BE2C (cell line): ENCODE data around the gene ALAD.

Source experiments
- DNase-seq: peaks from one replicate; pipeline ENCODE4 v3.0.0-alpha.2; 2020
- H3K27me3 ChIP-seq: fragments of 250-450 bp; sonication (Bioruptor Pico); 2 replicates; pipeline ENCODE4 v1.5.1; 2020; ENCODE audit warnings: mild to moderate bottlenecking
- H3K36me3 ChIP-seq: fragments of 250-450 bp; sonication (Bioruptor Pico); 2 replicates; pipeline ENCODE4 v1.5.1; 2020; ENCODE audit warnings: mild to moderate bottlenecking
- H3K4me1 ChIP-seq: fragments of 250-450 bp; sonication (Bioruptor Pico); 2 replicates; pipeline ENCODE4 v1.5.1; 2020
- H3K4me3 ChIP-seq: 2 replicates; pipeline ENCODE4 v1.5.1; 2011; ENCODE audit warnings: low read depth, low read length
- H3K9me3 ChIP-seq: fragments of 250-450 bp; sonication (Bioruptor Pico); 2 replicates; pipeline ENCODE4 v1.5.1; 2020
- TF ChIP-seq, protein P1 (sequence below): IDR thresholded peaks from 2 replicates; pipeline ENCODE4 v1.5.1; 2012; ENCODE audit warnings: mild to moderate bottlenecking, low read depth, low read length

The ALAD gene

GRCh38 chr9:113403646-113404045 is 2.6 kb upstream of the ALAD start:
- no peaks in the 10 kb centered on the region for H3K4me1 ChIP-seq
- H3K36me3 ChIP-seq: peaks cover 23% of the 10 kb centered on the region
- H3K4me3 ChIP-seq: no peak overlapping the region
- no peak for DNase-seq
- no peaks in the 10 kb centered on the region for H3K9me3 ChIP-seq
- no peaks in the 10 kb centered on the region for H3K27me3 ChIP-seq
- TF ChIP-seq, protein P1, sequence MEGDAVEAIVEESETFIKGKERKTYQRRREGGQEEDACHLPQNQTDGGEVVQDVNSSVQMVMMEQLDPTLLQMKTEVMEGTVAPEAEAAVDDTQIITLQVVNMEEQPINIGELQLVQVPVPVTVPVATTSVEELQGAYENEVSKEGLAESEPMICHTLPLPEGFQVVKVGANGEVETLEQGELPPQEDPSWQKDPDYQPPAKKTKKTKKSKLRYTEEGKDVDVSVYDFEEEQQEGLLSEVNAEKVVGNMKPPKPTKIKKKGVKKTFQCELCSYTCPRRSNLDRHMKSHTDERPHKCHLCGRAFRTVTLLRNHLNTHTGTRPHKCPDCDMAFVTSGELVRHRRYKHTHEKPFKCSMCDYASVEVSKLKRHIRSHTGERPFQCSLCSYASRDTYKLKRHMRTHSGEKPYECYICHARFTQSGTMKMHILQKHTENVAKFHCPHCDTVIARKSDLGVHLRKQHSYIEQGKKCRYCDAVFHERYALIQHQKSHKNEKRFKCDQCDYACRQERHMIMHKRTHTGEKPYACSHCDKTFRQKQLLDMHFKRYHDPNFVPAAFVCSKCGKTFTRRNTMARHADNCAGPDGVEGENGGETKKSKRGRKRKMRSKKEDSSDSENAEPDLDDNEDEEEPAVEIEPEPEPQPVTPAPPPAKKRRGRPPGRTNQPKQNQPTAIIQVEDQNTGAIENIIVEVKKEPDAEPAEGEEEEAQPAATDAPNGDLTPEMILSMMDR: no peak

DNA sequence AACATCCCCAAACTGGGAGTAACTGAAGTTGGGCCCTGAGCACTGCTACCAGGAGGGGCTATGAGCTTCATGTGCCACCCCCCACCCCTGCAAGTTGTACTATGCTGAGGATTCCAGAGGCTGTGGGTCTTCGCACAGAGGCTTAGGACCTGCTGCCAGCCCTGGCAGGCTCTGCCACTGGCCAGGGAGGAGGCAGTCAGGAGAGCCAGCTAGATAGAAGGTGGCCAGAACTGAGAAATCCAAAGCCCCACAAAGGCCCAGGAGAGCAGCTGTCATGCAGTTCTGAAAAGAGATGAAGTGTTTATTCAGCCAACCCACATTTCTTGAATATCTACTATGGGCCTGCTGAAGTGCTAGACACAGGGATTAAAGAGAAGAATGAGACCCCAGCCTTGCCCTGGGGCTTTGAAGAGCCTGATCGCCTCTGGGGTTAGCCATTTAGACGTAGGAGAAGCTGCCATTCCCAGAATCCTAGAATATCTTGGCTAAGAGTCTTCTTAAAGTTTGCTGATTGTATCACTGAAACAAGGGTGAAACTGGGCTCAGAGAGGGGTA is 1.4 kb downstream of the ALAD start:
- H3K27me3 ChIP-seq: no peaks in the 10 kb centered on the region
- no peaks in the 10 kb centered on the region for H3K4me1 ChIP-seq
- TF ChIP-seq, protein P1: no peak
- DNase-seq: no peak
- no peaks in the 10 kb centered on the region for H3K36me3 ChIP-seq
- H3K4me3 ChIP-seq: no peak overlapping the region
- no peaks in the 10 kb centered on the region for H3K9me3 ChIP-seq

DNA sequence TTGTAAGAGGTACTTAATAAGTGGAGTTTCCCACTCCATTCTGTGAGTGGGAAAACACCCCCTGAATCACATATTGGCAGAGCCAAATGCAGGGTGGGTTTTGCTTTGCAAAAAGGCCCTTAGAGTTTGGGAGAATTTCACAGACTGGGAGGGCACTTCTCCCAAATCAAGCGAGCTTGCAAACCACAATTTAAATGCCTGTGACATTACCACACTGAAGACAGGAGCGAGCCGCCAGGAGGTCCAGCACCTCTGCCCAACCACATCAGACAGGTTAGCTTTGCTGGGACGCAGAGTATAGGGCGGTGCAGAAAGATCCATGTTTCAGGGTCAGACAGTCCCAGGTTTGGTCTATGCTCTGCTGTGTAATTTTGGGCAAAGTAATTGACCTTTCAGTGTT is 2.3 kb downstream of the ALAD start:
- Histone ChIP-seq H3K4me3 (no peak overlapping the region), H3K9me3 (no peaks in the 10 kb centered on the region), H3K4me1 (no peaks in the 10 kb centered on the region), H3K27me3 (no peaks in the 10 kb centered on the region), H3K36me3 (no peaks in the 10 kb centered on the region)
- no peak for DNase-seq
- TF ChIP-seq, protein P1: no peak

DNA sequence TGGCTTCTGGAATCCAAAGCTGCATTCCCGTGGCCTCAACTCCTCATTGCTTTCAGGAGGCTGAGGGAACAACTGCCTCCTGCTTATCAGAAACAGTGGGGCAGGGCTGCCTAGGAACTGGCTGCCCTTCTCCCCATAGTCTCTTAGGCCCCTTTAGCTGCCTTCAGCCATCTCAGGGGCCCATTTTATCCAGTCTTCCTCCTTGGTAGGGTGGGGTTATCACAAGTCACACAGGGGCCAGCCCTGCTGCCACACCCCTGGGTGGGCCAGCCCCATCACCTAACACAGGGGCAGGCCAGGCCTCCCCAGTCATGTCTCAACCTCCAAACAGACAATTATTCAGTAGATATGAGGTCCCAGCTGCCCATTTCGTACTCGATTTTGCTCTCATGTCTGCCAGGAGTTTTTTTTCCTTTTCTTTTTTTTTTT is 3.9 kb downstream of the ALAD start:
- no peak for DNase-seq
- TF ChIP-seq, protein P1: no peak
- Histone ChIP-seq H3K4me1 (no peaks in the 10 kb centered on the region), H3K9me3 (no peaks in the 10 kb centered on the region), H3K4me3 (no peak overlapping the region), H3K36me3 (no peaks in the 10 kb centered on the region), H3K27me3 (no peaks in the 10 kb centered on the region)

DNA sequence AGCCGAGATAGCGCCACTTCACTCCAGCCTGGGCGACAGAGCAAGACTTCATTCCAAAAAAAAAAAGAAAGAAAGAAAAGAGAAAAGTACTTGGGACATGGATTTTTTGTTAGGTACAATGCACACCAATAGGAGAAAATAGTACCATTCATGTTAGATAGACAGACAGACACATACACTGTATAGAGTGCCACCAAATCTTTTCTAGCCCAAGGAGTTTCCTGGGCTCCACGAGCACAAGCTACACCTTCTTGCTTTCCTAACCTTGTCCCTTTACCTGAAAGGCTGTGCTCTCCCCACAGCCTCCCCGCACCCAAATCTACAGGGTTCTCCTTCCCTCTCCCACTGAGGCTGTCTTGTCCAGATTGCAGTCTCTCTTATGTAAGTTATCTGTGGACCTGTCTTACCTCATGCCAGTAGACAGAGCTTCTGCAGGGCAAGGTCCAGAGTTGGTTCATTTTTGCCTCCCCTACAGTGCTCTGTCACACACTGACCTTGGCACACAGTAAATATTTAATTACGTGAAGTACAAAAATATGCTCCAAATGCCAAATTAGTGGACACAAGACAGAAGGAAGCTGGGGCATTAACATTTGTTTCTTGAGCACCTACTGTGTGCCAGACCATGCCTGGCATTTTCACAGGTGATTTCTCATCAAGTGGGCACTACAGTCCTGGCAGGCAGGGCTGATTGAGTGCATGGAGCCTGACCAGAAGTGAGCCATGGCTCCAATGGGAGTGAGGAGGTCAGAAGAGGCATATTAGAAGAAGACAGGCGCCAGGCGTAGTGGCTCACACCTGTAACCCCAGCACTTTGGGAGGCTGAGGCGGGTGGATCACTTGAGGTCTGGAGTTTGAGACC is 5.9 kb downstream of the ALAD start:
- no peak for DNase-seq
- H3K4me3 ChIP-seq: no peak overlapping the region
- H3K9me3 ChIP-seq: no peaks in the 10 kb centered on the region
- no peaks in the 10 kb centered on the region; the same call in none of the 2 replicates for H3K36me3 ChIP-seq
- no peaks in the 10 kb centered on the region for H3K27me3 ChIP-seq
- no peaks in the 10 kb centered on the region for H3K4me1 ChIP-seq
- TF ChIP-seq, protein P1: no peak

DNA sequence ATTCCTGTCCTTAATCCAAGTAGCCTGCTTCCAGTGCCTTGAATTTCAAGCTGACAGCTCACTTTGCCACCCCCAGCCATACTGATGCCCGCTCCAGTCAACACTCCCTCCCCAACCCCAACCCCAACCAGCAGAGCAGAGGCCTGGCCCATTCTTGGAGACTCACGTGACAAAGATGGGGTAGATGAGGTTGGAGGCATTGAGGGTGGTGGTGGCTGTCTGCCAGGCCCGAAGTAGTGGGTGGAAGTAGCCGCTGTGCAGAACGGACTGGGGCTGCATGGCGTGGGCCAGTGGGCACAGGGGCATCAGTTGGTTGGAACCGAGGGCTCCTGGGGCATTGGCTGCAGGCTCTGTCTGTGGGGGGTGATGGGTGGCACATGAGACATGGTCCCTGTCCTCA is 7.8 kb downstream of the ALAD start:
- TF ChIP-seq, protein P1: no peak
- H3K4me3 ChIP-seq: no peak overlapping the region
- no peak for DNase-seq
- H3K9me3 ChIP-seq: no peaks in the 10 kb centered on the region
- peaks cover 3% of the 10 kb centered on the region for H3K36me3 ChIP-seq
- H3K4me1 ChIP-seq: no peaks in the 10 kb centered on the region
- no peaks in the 10 kb centered on the region for H3K27me3 ChIP-seq
